ENCODE measurements around the gene WWTR1. TPM values are rescaled to one million over a fixed set of nuclear protein-coding genes. Genes with fewer than 3 reads are reported as not detected.
A peak's percentile ranks its signal among the peaks of the same experiment; 100 is the strongest.

Gene WWTR1
- total and polyA plus RNA-seq, 4 donors, result 4.5 to 11.8 (median 9.0) TPM

DNA sequence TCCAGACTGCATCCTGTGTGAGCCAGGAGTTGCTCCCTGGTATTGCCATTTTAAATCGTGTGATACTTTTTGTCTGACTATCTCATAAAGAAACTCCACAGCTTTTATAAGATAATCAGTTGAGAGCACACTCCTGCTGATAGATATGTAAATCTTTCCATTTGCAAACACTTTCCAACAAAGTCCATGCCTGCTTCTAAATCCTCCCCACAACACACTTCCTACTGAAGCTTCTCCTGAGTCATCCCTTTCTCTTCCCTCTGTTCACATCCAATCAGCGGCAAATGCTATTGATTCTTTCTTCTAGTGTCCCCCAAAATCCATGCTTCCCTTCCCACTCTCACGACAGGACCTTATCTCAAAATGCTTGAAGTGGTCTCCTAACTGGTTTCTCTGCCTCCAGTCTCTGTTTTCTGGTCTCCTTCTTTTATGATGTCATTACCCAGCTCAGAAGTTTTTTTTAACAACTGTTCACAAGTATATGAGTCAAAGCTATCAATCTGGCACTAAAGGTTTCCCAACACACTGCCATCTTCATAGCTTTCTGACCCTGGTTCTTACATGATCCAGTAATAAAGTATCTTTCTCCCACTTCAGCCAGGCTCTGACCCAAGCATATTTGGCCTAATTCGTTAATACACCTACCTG is 4.5 kb upstream of the WWTR1 start (continued):
- no peak for TF ChIP-seq RXRA (IDR thresholded peaks at IDR 0.05)
- no peak for TF ChIP-seq GABPA (IDR thresholded peaks at IDR 0.05 in 1 of 2, conservative IDR thresholded peaks at IDR 0.05 in 1 of 2)
- no peak for TF ChIP-seq NR2F2 (IDR thresholded peaks at IDR 0.05)
- TF ChIP-seq FOXA1 (IDR thresholded peaks at IDR 0.05), result no peak
- TF ChIP-seq, protein P1, sequence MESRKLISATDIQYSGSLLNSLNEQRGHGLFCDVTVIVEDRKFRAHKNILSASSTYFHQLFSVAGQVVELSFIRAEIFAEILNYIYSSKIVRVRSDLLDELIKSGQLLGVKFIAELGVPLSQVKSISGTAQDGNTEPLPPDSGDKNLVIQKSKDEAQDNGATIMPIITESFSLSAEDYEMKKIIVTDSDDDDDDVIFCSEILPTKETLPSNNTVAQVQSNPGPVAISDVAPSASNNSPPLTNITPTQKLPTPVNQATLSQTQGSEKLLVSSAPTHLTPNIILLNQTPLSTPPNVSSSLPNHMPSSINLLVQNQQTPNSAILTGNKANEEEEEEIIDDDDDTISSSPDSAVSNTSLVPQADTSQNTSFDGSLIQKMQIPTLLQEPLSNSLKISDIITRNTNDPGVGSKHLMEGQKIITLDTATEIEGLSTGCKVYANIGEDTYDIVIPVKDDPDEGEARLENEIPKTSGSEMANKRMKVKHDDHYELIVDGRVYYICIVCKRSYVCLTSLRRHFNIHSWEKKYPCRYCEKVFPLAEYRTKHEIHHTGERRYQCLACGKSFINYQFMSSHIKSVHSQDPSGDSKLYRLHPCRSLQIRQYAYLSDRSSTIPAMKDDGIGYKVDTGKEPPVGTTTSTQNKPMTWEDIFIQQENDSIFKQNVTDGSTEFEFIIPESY (IDR thresholded peaks at IDR 0.05), result no peak
- no peak for TF ChIP-seq HNF4G (IDR thresholded peaks at IDR 0.05)

DNA sequence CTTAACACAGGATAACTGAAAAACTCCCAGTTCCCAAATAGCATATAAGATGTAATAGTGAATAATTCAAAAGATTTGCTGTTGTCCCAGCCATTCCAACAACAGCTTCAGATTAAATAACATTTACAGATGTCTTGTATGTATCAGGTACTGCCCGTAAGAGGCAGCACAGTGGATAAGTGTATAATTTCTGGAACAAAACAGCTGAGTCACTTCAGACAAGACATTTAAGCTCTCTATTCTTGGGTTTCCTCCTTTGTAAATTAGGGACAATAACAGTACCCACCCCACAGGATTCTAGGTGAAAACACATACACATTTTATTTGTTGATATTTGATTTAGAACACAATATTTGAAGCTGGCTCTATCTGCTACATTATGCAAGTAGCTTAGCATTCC is 2.6 kb upstream of the WWTR1 start:
- H3K27me3 ChIP-seq (ENCODE audit: control insufficient read depth in 4 of 4, insufficient read depth in 4 of 4, low read length in 3 of 4), result peaks cover 0 to 2% (median 0%) of the 10 kb centered on the region in 4 donors
- WGBS, result 81% methylated on average over 1 of the region's 1 CpG
- H3K36me3 ChIP-seq (ENCODE audit: control insufficient read depth in 4 of 4, insufficient read depth in 3 of 4, low read depth in 1 of 4, low read length in 3 of 4), result no peaks in the 10 kb centered on the region
- no peak overlapping the region for H3K27ac ChIP-seq (ENCODE audit: low read depth in 1 of 2, low read length in 2 of 2)
- no peaks in the 10 kb centered on the region for H3K9me3 ChIP-seq (ENCODE audit: control insufficient read depth in 4 of 4, low read length in 3 of 4)
- H3K4me1 ChIP-seq (ENCODE audit: control insufficient read depth in 4 of 4, insufficient read depth in 4 of 4, low read length in 3 of 4), result peaks cover 3 to 21% (median 12%) of the 10 kb centered on the region in 4 donors
- no peak overlapping the region for H3K9ac ChIP-seq (ENCODE audit: low read depth in 1 of 2, low read length in 2 of 2)
- no peak overlapping the region for H3K4me3 ChIP-seq (ENCODE audit: low read depth in 1 of 3, low read length in 3 of 3)
- no peak for DNase-seq (ENCODE audit: low spot score)
- no peak for TF ChIP-seq NR2F2 (IDR thresholded peaks at IDR 0.05)
- no peak for TF ChIP-seq HNF4G (IDR thresholded peaks at IDR 0.05)
- TF ChIP-seq, protein P2, sequence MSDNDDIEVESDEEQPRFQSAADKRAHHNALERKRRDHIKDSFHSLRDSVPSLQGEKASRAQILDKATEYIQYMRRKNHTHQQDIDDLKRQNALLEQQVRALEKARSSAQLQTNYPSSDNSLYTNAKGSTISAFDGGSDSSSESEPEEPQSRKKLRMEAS (IDR thresholded peaks at IDR 0.05), result no peak
- no peak for TF ChIP-seq FOXA2 (IDR thresholded peaks at IDR 0.05)
- no peak for TF ChIP-seq RAD21 (IDR thresholded peaks at IDR 0.05)
- TF ChIP-seq FOXA1 (IDR thresholded peaks at IDR 0.05), result no peak
- no peak for TF ChIP-seq SP1 (IDR thresholded peaks at IDR 0.05)
- no peak for TF ChIP-seq YY1 (IDR thresholded peaks at IDR 0.05)
- TF ChIP-seq, protein P1 (IDR thresholded peaks at IDR 0.05), result no peak

DNA sequence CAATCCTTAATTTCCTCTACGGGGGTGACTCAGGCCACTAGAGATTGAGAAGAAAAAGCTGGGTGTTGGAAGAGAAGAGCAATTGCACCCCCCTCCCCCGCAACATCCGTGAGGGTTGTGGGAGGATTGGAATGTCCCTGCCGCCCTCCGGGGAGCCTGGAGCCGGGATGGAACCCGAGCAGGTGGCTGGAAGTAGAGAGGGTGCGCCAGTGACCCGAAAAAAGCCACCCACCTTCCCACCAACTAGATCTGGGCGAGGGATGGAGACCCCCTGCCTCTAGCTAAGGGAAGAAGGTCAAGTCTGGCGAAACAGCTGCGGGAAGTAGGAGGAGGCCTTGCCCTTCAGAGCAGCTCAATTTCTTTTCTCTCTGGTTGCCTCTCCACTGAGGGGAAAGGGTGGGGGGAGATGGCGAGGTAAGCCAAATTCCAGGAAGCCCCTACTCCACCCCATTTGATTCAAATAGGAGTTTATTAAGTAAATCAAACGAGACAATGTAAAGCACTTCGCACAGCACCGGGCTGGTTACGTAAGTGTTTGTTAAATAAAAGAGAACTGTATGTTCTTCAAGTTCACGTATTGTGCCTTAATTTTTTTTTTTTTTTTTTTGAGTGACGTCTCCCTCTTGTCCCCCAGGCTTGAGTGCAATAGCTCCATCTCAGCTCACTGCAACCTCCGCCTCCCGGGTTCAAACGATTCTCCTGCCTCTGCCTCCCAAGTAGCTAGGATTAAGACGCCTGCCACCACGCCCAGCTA is 1.1 kb upstream of the WWTR1 start:
- H3K27ac ChIP-seq (ENCODE audit: low read depth in 1 of 2, low read length in 2 of 2), result peak overlapping the region; percentile 93 to 98
- H3K9ac ChIP-seq (ENCODE audit: low read depth in 1 of 2, low read length in 2 of 2), result peak overlapping the region; percentile 73 to 82
- H3K9me3 ChIP-seq (ENCODE audit: control insufficient read depth in 4 of 4, low read length in 3 of 4), result no peaks in the 10 kb centered on the region
- no peak for DNase-seq (ENCODE audit: low spot score)
- TF ChIP-seq HNF4G (IDR thresholded peaks at IDR 0.05) (no peak), NR2F2 (IDR thresholded peaks at IDR 0.05) (no peak), GABPA (IDR thresholded peaks at IDR 0.05 in 1 of 2, conservative IDR thresholded peaks at IDR 0.05 in 1 of 2) (no peak), SP1 (IDR thresholded peaks at IDR 0.05) (no peak), HNF4A (conservative IDR thresholded peaks at IDR 0.05) (no peak), EGR1 (IDR thresholded peaks at IDR 0.05; ENCODE audit: low read depth in 2 of 2) (no peak), TAF1 (conservative IDR thresholded peaks at IDR 0.05) (no peak), RXRA (IDR thresholded peaks at IDR 0.05) (no peak), FOXA1 (IDR thresholded peaks at IDR 0.05) (no peak), JUND (IDR thresholded peaks at IDR 0.05) (no peak)
- TF ChIP-seq, protein P2 (IDR thresholded peaks at IDR 0.05), result no peak
- TF ChIP-seq, protein P3, sequence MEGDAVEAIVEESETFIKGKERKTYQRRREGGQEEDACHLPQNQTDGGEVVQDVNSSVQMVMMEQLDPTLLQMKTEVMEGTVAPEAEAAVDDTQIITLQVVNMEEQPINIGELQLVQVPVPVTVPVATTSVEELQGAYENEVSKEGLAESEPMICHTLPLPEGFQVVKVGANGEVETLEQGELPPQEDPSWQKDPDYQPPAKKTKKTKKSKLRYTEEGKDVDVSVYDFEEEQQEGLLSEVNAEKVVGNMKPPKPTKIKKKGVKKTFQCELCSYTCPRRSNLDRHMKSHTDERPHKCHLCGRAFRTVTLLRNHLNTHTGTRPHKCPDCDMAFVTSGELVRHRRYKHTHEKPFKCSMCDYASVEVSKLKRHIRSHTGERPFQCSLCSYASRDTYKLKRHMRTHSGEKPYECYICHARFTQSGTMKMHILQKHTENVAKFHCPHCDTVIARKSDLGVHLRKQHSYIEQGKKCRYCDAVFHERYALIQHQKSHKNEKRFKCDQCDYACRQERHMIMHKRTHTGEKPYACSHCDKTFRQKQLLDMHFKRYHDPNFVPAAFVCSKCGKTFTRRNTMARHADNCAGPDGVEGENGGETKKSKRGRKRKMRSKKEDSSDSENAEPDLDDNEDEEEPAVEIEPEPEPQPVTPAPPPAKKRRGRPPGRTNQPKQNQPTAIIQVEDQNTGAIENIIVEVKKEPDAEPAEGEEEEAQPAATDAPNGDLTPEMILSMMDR (IDR thresholded peaks at IDR 0.05; ENCODE audit: low read depth, low read length, missing input control), result no peak
- TF ChIP-seq, protein P4, sequence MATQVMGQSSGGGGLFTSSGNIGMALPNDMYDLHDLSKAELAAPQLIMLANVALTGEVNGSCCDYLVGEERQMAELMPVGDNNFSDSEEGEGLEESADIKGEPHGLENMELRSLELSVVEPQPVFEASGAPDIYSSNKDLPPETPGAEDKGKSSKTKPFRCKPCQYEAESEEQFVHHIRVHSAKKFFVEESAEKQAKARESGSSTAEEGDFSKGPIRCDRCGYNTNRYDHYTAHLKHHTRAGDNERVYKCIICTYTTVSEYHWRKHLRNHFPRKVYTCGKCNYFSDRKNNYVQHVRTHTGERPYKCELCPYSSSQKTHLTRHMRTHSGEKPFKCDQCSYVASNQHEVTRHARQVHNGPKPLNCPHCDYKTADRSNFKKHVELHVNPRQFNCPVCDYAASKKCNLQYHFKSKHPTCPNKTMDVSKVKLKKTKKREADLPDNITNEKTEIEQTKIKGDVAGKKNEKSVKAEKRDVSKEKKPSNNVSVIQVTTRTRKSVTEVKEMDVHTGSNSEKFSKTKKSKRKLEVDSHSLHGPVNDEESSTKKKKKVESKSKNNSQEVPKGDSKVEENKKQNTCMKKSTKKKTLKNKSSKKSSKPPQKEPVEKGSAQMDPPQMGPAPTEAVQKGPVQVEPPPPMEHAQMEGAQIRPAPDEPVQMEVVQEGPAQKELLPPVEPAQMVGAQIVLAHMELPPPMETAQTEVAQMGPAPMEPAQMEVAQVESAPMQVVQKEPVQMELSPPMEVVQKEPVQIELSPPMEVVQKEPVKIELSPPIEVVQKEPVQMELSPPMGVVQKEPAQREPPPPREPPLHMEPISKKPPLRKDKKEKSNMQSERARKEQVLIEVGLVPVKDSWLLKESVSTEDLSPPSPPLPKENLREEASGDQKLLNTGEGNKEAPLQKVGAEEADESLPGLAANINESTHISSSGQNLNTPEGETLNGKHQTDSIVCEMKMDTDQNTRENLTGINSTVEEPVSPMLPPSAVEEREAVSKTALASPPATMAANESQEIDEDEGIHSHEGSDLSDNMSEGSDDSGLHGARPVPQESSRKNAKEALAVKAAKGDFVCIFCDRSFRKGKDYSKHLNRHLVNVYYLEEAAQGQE (IDR thresholded peaks at IDR 0.05), result no peak
- peaks cover 0 to 2% (median 0%) of the 10 kb centered on the region in 4 donors for H3K27me3 ChIP-seq (ENCODE audit: control insufficient read depth in 4 of 4, insufficient read depth in 4 of 4, low read length in 3 of 4)
- peaks cover 3 to 22% (median 14%) of the 10 kb centered on the region in 4 donors for H3K4me1 ChIP-seq (ENCODE audit: control insufficient read depth in 4 of 4, insufficient read depth in 4 of 4, low read length in 3 of 4)
- 39% methylated on average over 24 of the region's 24 CpGs for WGBS
- peaks cover 0 to 2% (median 0%) of the 10 kb centered on the region in 4 donors for H3K36me3 ChIP-seq (ENCODE audit: control insufficient read depth in 4 of 4, insufficient read depth in 3 of 4, low read depth in 1 of 4, low read length in 3 of 4)
- H3K4me3 ChIP-seq (ENCODE audit: low read depth in 1 of 3, low read length in 3 of 3), result peak overlapping the region; percentile 57 to 88 (median 65)

All from liver (tissue), 9 donors.